GM18517 (cell line): ENCODE results near the gene NQO2.
"Not testable (repeated sequence)": the region's sequence is repeated elsewhere in the genome, so short reads cannot be mapped to it uniquely, and the experiment has no call there.

Experiments used
- ATAC-seq: cut with Tn5 transposase; IDR thresholded peaks from one replicate; pipeline ENCODE4 v1.9.1; 2021; ENCODE audit warnings: mild to moderate bottlenecking, moderate library complexity; ENCODE audit not compliant: unreplicated experiment

Gene NQO2

DNA sequence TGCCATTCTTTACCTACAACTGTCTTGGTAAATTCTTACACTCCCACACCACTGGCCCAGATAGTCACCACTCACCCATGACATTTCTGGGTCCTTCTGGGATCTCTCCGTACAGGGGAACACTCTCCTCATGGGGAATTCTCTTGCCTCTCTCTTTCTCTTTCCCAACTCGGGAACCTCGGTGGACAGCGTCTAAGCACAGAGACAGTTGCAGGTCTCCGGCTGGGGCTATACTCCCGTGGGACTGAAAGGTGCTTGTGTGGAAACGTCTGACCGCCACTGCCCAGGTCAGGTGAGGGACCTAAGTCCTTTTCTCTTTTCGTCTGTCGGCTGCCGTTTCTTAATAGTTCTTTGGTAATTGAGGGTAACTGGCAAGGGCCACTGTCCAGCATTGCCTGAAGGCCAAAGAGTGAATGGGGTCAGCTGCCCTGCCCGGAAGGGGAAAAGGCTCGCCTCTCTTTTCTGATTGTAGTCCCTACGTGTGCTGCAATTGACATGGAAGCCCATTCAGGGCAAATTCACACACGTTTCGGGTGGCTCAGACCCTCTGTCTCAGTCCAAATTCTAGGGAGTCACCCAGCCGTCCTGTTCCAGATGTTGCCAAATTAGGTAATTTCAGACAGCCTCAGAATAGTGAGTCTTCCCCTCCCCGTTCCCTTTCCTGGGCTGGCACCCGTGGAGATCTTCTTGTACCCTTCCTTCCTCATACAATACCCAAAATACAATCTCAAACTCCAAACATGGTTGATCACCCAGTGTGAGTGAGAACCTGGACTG, 37.4 kb downstream of the NQO2 start:
- no peak for ATAC-seq

DNA sequence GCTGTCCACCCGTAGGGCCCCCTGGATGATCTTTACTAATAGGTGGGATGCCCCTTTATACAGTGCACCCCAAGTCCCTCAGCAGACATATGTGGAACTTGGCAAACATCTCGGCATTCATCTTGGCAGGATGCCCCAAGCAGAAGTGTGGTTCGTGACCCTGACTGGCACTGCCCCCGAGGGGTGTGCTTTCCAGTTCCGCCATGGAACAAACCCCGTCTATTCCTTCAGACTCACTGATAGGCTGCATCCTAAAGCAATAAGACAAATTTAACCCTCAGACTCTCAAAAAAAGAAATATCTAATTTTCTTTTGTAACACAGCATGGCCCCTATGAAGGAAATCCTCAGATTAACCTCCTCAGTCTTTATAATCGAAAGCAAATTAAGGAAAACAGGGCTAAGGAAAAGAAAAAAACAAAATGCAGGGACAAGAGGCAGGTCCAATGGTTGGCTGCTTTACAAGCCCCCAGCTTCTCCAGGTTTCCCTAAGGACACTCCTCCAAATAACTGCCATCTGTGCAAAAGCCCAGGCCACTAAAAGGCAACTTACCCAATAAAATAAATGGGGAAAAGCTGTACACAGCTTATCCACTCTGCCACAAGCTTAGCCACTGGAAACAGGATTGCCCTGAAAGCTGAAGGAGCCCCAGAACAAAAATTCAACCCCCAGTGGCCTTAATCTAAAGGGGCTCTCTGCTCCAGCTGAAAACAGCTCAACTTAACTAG, 38.1 kb downstream of the NQO2 start:
- ATAC-seq, result no peak

DNA sequence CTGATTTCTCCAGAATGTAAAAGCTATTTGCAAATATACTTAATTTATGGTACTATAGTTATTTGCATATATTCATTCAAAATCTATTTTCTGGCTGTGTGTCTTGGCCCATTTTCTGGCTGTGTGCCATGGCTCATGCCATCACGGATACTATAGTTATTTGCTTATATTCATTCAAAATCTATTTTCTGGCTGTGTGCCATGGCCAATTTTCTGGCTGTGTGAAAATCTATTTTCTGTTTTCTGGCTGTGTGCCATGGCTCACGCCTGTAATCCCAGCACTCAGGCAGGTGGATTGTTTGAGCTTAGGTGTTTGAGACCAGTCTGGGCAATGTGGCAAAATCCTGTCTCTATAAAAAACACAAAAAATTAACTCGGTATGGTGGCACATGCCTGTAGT, 39.7 kb downstream of the NQO2 start:
- ATAC-seq, result no peak

DNA sequence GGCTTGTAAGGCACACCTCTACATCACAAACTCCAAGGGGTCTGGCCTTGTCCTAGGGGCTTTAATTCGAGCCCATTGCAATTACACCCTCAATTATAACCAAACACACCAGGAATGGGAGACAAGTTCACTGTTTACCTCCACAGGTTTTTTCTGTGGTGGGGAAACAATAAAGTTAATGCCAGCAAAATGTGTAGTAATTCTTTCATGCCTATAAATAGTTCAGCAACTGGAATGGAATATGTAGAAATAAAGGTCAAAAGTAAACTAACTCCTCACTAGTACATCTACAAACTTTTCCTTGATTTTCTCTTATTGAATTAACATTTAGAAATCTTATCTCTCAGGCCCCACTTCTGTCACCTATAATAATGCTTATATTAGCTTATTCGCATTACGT, 41.5 kb downstream of the NQO2 start:
- no peak for ATAC-seq

DNA sequence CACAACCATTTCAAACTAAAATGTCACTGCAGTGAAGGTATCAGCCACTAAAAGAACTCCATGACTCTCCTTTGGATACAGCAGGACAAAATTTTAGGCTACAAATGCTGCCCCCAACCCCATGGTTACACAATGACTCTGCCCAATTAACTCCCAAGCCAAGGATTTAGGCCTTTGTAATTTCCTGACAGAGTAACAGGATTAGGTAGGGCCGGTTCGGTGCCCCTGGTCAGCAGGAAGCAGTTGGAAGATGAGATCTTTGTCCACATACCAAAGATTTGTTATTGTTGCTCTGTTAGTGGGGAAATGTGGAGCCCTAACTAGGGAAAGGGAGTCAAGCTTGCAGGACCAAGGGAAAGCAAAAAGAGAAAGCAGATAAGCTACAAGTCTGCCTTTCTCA, 41.9 kb downstream of the NQO2 start:
- no peak for ATAC-seq

DNA sequence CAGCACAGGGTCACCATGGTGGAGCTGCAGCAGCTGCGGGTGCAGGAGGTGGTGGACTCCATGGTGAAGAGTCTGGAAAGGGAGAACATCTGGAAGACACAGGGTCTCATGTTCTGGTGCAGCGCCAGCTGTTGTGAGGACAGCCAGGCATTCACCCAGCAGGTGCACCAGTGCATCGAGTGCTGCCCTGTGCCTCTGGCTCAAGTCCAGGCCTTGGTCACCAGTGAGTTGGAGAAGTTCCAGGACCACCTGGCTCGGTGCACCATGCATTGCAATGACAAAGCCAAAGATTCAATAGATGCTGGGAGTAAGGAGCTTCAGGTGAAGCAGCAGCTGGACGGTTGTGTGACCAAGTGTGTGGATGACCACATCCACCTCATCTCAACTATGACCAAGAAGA, 45.7 kb downstream of the NQO2 start:
- no peak for ATAC-seq

DNA sequence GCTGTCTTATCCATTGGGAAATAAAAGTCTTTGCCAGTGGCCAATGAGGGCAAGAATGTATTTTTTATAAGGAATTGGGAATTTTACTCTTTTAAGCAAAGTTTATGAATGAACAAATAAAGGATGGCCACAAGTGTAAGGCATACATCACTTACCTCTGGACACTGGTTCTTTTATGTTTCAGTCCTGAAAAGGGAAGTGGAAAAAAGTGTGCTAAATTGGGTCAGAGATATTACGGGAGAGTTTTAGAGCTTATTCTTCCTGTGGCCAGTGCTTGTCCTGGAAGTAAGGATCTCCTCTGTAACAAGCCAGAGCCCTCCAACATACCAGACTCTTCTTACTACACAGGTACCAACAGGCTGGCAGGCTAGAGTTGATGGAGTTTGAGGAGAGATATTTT, 46.1 kb downstream of the NQO2 start:
- no peak for ATAC-seq

DNA sequence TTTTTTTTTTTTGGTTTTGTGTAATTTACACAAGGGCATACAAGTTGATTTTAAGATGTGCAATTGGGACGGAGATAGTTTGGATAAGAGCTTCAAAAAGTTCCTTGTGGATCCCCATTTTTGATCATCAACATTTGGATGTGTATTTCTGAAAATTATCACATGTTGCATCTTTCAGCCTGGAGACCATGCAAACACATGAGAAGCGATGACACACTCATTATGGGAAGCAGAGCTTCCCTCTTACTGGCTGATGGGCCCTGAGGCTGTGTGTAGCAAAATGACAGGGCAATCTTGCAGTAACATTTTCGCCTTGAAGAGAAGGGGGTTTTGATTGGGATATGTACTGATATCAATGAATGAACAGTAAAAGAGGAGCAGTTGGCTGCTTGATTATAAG, 46.6 kb downstream of the NQO2 start:
- no peak for ATAC-seq

DNA sequence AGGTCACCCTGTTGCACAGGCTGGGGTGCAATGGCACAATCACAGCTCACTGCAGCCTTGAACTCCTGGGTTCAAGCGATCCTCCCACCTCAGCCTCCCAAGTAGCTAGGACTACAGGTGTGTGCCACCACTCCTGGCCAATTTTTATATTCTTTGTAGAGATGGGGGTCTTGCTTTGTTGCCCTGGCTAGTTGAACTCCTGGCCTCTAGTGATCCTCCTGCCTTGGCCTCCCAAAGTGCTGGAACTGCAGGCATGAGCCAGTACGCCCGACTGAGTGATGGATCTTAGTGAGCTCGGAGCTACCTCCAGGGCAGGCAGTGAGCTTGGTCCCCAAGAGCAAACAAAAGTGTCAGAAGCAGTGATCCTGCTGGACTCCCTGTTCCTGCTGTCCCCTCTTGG, 48.3 kb downstream of the NQO2 start:
- not testable (repeated sequence) for ATAC-seq

DNA sequence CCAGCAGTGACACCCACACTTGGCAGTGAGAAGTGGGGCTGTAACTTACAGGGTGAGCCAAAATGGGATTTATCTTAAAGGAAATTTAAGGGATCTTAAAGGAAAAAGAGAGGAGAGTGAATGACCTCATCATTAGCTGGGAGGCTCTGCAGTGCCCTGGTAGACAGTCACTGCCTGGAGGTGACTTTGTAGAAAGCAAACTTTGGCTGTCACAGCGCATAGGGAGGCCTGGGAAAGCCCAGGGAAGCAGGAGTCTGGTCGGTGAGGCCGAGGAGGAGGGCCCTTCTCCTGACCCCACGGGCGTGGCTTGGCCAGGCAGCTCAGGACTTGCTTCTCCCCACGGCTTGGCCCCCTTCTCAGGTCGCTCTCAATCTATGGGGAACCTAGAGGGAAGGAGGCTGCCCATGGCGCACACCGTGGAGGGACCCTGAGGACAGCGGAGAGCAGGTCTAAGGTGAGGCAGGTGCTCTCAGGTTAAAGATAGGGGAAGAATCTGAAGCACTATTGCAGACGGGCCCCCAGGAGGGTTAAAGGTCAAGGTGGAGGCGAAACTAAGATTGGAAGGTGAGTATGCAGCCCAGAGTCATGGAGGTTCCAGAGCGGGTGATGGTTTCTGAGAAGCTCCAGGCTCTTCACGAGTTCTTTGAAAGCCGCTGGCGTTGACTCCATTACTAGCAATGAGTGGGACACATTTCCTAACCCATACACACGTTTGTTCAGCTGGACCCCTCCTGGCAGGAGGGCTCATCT, 53.0 kb downstream of the NQO2 start:
- no peak for ATAC-seq

DNA sequence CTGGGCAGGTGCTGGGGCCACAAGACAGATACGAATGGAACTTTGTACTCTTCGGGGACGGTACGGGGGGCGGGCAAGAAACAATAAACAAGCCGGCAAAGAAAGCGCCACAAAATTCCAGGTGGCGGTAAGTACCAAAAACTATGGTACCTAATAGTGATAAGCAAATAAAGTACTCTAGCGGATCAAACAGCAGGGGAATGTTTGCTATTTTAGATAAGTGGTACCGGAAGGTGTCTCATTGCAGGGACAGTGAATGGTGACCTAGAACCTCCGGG, 53.5 kb downstream of the NQO2 start:
- ATAC-seq, result no peak

DNA sequence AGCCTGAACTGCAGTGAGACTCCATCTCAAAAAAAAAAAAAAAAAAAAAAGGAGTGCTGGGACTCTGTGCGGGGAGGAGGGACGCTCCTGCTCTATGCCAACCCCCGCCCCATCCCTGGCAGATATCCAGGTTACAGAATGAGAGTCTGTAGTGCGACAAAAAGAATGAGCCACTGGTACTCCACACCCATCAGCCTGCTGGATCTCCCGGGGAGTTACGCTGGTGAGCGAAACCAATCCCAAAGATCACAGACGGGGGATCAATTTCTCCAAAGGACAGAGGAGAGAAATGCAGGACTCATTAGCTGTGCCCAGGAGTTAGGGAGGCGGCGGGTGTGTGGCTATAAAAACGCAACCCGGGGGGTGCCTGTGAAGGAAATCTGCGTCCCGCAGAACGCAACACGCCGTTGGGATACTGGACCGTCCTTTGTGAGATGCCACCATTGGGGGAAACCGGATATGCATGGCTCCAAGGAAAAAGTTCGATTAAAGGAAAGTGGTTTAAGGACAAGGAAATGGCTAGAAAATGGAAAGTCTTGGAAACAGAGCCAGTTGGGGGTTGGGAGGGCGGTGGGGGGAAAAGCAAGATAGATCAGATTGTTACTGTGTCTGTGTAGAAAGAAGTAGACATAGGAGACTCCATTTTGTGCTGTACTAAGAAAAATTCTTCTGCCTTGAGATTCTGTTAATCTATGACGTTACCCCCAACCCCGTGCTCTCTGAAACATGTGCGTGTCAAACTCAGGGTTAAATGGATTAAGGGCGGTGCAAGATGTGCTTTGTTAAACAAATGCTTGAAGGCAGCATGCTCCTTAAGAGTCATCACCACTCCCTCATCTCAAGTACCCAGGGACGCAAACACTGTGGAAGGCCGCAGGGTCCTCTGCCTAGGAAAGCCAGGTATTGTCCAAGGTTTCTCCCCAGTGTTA, 54.8 kb downstream of the NQO2 start:
- ATAC-seq, result not testable (repeated sequence)

DNA sequence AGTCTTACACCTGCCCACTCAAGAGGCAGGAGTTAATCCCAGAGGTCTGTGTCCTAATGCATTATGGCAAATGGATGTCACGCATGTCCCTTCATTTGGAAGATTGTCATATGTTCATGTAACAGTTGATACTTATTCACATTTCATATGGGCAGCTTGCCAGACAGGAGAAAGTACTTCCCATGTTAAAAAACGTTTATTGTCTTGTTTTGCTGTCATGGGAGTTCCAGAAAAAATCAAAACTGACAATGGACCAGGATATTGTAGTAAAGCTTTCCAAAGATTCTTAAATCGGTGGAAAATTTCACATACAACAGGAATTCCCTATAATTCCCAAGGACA, 55.4 kb downstream of the NQO2 start:
- ATAC-seq, result not testable (repeated sequence)

DNA sequence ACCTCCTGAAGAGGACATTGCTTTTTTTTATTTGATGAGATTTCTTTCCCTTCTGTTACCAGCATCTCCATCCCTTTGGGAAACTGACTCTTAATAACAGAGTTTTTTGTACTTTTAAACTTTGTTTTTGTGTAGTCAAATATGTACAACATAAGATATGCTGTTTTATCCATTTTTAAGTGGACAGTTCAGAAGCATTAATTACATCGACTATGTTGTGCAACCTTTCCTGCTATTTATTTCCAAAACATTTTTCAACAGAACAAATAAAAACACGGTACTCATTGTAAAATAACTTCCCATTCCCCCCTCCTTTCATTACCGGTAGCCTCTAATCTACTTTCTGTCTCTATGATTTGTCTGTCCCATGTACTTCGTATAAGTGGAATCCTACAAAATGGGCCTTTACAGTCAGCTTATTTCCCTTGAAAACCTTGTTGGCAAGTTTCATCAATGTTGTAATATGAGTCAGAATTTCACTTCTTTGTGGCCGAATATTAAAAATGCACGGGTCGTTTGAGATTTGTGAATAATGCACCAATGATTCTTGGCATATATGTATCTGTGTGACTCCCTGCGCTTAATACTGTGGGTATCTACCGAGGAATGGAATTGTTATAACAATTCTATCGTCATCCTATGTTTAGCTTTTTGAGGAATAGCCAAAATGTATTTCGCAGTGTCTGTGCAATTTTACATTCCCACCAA, 57.5 kb downstream of the NQO2 start:
- ATAC-seq, result no peak

DNA sequence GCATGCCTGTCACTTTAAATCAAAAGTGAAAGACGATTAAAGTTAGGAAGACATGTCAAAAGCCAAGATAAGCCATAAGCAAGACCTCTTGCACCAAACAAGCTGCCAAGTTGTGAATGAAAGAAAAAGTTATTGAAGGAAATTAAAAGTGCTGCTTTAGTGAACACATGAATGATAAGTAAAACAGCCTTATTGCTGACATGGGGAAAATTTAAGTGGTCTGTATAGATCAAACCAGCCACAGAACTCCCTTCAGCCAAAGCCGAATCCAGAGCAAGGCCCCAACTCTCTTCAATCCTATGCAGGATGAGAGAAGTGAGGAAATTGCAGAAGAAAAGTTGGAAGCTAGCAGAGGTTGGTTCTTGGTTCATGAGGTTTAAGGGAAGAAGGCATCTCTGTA, 59.3 kb downstream of the NQO2 start:
- ATAC-seq, result no peak

DNA sequence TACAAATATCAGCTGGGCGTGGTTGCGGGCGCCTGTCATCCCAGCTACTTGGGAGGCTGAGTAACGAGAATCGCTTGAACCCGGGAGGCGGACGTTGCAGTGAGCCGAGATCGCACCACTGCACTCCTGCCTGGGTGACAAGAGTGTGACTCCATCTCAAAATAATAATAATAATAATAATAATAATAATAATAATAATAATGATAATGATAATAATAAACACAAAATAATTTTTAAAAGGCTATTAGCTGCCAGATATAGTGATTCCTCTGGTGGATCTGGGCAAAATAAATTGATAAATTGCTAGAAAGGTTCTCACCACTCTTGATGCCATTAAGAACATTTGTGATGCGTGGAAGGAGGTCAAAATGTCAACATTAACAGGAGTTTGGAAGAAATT, 60.4 kb downstream of the NQO2 start:
- not testable (repeated sequence) for ATAC-seq

DNA sequence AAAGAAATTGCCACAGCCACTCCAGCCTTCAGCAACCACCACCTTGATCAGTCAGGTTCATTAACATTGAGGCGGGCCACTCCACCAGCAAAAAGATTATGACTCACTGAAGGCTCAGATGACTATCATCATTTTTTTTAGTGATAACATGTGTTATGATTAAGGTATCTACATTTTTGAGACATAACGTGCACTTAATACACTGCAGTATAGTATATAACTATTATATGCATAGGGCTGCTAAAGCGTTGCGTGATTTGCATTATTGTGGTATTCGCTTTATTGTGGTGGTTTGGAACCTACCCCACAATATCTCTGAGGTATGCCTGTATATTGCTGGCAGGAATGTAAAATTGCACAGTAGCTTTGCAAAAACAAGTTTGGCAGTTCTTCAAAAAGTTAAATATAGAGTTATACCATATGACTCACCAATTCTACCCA, 61.8 kb downstream of the NQO2 start:
- ATAC-seq, result no peak

DNA sequence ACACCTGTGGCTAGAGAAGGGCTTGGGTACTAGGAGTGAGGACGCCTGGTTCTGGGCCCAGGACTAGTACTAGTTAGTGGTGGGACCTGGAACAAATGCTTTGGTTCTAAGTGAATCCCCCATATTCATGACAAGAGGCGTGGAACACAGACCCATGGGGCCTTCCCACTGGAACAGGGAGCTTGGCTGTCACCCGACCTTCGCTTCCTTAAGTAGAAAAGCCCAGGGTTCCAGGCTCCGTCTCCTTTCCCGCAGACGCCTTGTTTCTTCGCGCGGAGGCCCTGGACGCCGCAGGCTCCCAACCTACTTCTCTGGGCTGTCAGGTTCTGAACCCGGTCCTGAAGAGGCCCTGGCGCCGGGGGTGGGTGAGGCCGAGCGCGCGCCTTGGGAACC, 63.6 kb downstream of the NQO2 start:
- ATAC-seq, result not testable (repeated sequence)

DNA sequence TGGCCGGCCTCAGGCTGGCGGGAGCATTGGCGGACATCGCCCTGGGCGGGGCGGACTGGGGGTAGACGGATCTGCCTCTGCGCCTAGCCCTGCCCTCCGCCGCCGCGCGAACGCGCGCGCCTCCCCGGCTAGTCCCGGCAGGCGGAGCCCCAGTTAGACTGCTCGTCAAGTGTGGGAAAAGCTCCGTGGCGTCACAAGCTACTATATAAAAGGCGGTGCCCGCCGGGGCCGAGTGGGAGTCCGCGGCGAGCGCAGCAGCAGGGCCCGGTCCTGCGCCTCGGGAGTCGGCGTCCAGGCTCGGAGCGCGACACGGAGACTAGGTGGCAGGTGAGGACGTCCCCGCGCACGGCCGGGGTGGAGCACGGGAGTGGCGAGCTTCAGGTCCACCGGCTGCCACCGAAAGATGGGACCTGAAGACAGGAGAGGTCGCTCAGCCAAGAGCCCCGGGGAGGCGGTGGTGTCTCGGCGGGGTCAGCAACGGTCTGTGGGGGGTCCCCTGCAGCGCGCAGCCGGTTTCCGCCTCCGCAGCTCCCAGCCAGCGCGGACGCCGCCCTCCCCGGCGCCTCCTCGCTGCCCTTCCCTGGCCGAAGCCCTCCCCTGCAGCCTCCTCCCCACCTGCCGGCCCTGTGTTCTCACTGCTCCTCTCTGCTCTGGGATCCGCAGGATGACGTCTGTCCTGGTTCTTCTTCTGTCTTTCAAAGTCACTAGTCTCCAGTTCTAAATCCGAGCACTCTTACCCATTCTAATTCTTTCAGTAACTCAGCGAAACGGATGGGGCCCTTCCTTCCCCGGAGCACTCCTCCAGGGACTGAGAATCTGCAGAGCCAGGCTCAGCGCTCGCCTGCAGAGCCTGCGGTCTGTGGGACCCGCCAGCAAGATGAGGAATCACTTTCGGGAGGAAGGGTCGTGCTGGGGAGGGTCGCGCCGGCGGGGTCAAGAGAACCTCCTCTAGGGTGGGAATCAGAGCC, 64.3 kb downstream of the NQO2 start:
- peak; percentile 60 for ATAC-seq
